Measurements from ENCODE around the gene SULT1A2.

DNA sequence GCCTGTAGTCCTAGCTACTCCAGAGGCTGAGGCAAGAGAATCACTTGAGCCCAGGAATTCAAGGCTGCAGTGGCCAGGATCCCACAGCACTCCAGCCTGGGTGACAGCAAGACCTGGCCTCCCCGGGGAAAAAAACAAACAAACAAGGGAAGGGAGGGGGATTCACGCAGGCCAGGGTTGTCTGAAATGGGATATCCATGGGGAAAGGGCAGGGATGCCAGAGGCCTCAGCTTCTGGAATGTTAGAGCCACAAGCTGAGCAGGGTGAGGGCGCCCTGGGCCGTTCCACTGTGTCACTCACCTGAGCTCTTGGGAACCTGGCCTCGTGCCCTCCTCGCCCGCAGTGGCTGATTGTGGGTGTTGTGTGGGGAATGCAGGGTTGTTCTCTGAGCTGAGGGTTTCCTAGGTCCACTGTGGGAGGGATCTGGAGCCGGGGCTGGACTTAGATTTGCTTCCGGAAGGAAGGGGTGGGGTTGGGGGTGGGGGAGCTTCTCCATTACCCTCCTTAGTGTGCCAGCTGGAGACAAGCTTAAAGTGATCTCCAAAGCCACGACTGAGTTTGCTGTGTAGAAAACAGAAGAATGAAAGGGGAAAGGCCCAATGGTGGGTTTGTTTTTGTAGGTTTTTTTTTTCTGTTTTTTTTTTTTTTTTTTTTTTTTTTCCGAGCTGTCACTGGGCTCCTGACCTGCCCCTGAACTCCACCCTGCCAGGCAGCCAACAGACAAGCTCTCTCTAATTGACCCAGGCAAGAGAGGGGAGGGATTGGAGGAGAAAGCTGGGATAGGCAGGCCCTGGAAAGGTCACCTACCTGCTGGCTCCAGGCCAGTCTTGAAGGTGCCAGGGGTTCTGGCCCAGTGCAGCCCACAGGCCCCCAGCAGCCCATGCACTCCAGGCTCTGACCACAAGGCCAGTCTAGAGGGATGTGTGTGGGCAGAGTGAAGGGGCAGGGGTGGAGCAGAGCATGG is 13.1 kb upstream of the SULT1A2 start, which contains the start of gene SULT1A1:
- TF ChIP-seq POLR2A (IDR thresholded peaks at IDR 0.05; ENCODE audit: low read length) = no peak
- TF ChIP-seq GATA1 (IDR thresholded peaks at IDR 0.05; ENCODE audit: low read depth, low read length) = no peak
